Tibial nerve (tissue), 3 donors: ENCODE measurements around the gene CDC42SE2.

ENCODE experiments used
- POLR2A ChIP-seq, 2 donors: fragments of 450-650 bp; IDR thresholded peaks; one replicate each; pipeline ENCODE4 v1.6.1; 2017; ENCODE audit warnings: antibody characterized with exemption in 2 of 2, mild to moderate bottlenecking in 2 of 2, moderate library complexity in 2 of 2
- TF ChIP-seq, protein P1 (sequence below), 5 experiments: fragments of 200-600 bp in 3 of 5; fragments of 450-650 bp in 2 of 5; sonication (generic) in 3 of 5; IDR thresholded peaks; one replicate each; pipeline ENCODE4 v1.5.1; 2016 to 2019; ENCODE audit warnings: antibody characterized with exemption in 5 of 5, mild to moderate bottlenecking in 3 of 5, moderate library complexity in 2 of 5

DNA sequence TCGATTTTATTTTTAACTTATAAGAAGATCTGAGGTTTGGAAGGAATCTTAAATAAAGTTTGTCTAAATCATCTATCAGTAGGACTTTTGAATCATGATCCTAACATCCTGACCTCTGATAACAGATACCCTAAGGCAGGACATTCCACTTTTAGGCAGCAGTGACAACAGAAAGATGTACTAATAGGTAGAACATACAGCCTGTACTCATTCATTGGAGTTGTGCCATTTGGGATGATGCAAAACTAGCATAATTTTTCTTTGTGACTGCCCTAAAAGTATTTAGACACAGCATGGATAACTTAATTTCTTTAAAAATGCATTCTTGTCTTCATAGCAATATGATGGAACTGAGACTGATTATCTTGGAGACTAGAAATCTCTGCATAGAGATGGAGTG lies 39.7 kb downstream of the CDC42SE2 start:
- no peak for TF ChIP-seq POLR2A (IDR thresholded peaks at IDR 0.05)
- TF ChIP-seq, protein P1, sequence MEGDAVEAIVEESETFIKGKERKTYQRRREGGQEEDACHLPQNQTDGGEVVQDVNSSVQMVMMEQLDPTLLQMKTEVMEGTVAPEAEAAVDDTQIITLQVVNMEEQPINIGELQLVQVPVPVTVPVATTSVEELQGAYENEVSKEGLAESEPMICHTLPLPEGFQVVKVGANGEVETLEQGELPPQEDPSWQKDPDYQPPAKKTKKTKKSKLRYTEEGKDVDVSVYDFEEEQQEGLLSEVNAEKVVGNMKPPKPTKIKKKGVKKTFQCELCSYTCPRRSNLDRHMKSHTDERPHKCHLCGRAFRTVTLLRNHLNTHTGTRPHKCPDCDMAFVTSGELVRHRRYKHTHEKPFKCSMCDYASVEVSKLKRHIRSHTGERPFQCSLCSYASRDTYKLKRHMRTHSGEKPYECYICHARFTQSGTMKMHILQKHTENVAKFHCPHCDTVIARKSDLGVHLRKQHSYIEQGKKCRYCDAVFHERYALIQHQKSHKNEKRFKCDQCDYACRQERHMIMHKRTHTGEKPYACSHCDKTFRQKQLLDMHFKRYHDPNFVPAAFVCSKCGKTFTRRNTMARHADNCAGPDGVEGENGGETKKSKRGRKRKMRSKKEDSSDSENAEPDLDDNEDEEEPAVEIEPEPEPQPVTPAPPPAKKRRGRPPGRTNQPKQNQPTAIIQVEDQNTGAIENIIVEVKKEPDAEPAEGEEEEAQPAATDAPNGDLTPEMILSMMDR (IDR thresholded peaks at IDR 0.05) = no peak
